ENCODE results near the gene UCP1. TPM values are rescaled to one million over a fixed set of nuclear protein-coding genes. Genes with fewer than 3 reads are reported as not detected.
A peak's percentile ranks its signal among the peaks of the same experiment; 100 is the strongest.

Gene UCP1
- total RNA-seq, 1 donor from 2014 or later = not detected

DNA sequence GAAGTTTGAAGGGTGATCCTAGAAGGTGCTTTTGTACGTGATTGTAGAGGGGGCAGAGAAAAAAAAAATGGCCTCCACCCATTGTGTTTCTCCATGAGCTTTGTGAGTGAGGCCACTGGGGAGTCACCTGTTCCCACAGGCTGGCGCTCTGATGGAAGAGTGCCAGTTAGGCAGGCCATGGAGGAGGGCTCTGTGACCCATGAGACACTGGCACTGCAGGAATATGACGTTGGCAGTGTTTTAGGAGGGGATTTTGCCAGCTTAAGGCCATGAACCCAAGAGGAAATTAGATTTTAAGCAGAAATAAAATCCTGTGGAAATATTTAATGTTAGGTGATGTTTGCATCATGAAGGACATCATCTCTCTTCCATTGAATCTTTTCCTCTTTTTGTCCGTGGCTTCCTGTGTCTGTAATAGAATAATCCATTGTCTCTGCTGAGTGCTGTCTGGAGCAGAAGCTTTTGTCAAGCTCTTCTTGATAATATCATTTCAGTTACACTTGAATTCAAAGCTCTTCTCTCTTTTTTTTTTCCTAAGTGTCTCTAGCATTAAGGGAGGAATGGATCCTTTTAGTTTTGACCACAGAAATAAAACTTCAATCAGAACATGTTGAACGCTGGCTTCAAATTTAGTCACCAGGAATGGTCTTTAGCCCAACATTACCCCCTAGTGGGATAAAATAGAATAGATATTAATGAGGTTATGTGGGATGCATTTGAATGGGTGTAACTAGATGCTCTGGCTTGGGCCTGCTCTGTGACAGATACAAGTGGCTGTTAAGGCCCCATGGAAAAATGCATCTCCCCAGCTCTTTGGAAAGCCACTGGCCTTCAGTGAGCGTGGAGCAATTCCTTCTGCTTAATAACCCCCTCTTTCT lies 41.0 kb upstream of the UCP1 start:
- TF ChIP-seq, protein P1, sequence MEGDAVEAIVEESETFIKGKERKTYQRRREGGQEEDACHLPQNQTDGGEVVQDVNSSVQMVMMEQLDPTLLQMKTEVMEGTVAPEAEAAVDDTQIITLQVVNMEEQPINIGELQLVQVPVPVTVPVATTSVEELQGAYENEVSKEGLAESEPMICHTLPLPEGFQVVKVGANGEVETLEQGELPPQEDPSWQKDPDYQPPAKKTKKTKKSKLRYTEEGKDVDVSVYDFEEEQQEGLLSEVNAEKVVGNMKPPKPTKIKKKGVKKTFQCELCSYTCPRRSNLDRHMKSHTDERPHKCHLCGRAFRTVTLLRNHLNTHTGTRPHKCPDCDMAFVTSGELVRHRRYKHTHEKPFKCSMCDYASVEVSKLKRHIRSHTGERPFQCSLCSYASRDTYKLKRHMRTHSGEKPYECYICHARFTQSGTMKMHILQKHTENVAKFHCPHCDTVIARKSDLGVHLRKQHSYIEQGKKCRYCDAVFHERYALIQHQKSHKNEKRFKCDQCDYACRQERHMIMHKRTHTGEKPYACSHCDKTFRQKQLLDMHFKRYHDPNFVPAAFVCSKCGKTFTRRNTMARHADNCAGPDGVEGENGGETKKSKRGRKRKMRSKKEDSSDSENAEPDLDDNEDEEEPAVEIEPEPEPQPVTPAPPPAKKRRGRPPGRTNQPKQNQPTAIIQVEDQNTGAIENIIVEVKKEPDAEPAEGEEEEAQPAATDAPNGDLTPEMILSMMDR (IDR thresholded peaks at IDR 0.05) = peak; percentile 57
- no peaks in the 10 kb centered on the region for H3K4me1 ChIP-seq
- no peak for DNase-seq
- no peaks in the 10 kb centered on the region for H3K9me3 ChIP-seq
- H3K27ac ChIP-seq = peak overlapping the region; percentile 25
- intact Hi-C loops (cut with DNase I) = no loop called here
- H3K4me3 ChIP-seq = no peak overlapping the region
- H3K36me3 ChIP-seq = no peaks in the 10 kb centered on the region
- no peaks in the 10 kb centered on the region for H3K27me3 ChIP-seq (ENCODE audit: low read depth)
- peak; percentile 71 to 73 for ATAC-seq

DNA sequence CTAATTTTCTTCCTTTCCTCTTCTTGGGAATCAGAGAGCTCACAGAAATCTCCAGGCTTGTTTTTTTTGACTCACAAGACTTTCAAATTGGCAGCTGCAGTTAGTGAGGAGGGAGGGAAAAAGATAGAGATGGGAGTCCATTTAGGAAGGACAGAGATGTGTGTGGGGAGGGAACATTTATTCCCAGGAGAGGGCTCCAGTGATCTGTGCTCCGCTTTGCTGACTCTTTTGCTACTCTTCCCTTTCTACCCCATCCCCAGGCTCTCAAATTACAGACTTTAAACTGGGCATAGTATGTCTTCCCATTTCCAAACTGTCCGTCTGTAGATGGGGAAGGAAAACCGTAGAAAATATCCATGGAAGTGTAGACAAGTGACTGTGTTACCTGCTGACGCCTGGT lies 39.1 kb upstream of the UCP1 start:
- Histone ChIP-seq H3K4me1 (no peaks in the 10 kb centered on the region), H3K27ac (no peak overlapping the region), H3K36me3 (no peaks in the 10 kb centered on the region), H3K27me3 (ENCODE audit: low read depth) (no peaks in the 10 kb centered on the region), H3K9me3 (no peaks in the 10 kb centered on the region), H3K4me3 (no peak overlapping the region)
- DNase-seq = no peak
- intact Hi-C loops (cut with DNase I) = no loop called here
- TF ChIP-seq, protein P1 (IDR thresholded peaks at IDR 0.05) = no peak
- no peak for ATAC-seq

DNA sequence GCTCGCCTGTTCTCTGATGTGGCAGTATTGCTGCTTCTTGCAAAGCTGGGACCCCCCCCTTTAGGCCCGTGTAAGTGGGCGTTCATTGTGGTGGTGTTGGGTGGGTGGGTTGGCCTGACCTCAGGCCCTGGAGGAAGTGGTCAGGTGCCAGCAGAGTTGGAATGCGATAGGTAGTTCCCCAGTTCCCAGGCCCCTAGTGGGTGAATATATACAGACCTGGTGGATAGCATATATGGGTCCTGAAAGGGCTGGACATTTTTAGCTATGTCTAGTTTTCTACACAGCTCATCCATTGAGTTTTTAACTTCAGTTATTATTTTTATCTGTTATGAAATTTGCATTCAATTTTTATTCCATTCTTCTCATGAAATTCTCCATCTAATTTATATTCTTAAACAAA lies 35.8 kb upstream of the UCP1 start:
- intact Hi-C loops (cut with DNase I) = no loop called here
- TF ChIP-seq, protein P1 (IDR thresholded peaks at IDR 0.05) = no peak
- Histone ChIP-seq H3K27ac (no peak overlapping the region), H3K4me3 (no peak overlapping the region), H3K36me3 (no peaks in the 10 kb centered on the region), H3K9me3 (no peaks in the 10 kb centered on the region), H3K4me1 (no peaks in the 10 kb centered on the region), H3K27me3 (ENCODE audit: low read depth) (no peaks in the 10 kb centered on the region)
- no peak for ATAC-seq
- DNase-seq = no peak

DNA sequence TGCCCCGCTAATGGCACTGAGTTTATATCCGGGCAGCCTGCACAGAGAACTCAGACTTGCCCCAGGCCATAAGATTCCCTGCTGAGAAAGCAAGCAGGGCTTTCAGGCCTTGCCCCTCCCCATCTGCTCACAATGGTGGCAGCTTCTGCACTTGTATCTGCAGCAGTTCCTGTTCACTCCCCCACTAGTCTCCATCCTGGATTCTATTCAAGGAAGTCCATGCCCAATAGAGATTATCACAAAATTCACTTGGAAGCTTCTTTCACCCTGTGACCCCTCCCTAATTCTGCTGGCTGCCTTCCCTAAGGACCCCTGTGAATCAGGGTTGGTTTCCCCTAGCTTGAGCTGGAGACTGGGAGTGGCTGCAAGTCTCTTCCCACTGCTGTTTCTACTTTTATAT lies 34.5 kb upstream of the UCP1 start:
- Histone ChIP-seq H3K27ac (no peak overlapping the region), H3K4me1 (no peaks in the 10 kb centered on the region), H3K4me3 (no peak overlapping the region), H3K36me3 (no peaks in the 10 kb centered on the region), H3K9me3 (no peaks in the 10 kb centered on the region), H3K27me3 (ENCODE audit: low read depth) (no peaks in the 10 kb centered on the region)
- ATAC-seq (no peak), DNase-seq (no peak)
- intact Hi-C loops (cut with DNase I) = no loop called here
- TF ChIP-seq, protein P1 (IDR thresholded peaks at IDR 0.05) = no peak

DNA sequence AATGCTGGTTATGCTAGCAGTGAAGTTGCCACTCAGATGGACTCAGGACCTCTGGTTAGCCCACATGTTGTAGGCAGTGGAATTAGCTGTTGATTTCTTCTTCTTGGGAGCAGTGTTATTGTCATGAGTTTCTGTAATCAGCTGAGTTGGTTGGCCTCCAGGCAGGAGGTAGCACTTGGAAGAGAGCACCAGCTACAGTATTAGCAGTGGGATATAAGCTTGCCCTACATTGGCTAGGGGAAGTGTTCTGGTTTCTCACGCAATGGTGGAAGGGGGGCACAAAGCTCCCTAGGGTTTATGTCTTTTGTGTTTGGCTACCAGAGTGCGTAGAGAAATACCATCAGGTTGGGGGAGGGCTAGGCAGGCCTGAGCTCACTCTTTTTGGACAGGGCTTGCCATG lies 34.0 kb upstream of the UCP1 start:
- Histone ChIP-seq H3K27ac (no peak overlapping the region), H3K4me1 (no peaks in the 10 kb centered on the region), H3K36me3 (no peaks in the 10 kb centered on the region), H3K9me3 (no peaks in the 10 kb centered on the region), H3K4me3 (no peak overlapping the region), H3K27me3 (ENCODE audit: low read depth) (no peaks in the 10 kb centered on the region)
- TF ChIP-seq, protein P1 (IDR thresholded peaks at IDR 0.05) = no peak
- ATAC-seq = no peak
- intact Hi-C loops (cut with DNase I) = no loop called here
- DNase-seq = no peak

Data from lower lobe of right lung (tissue), 2 donors.